ENCODE results near the gene FAM184B. TPM values are rescaled to one million over a fixed set of nuclear protein-coding genes. Genes with fewer than 3 reads are reported as not detected.
"Not testable (repeated sequence)": the region's sequence is repeated elsewhere in the genome, so short reads cannot be mapped to it uniquely, and the experiment has no call there.

The FAM184B gene
- total RNA-seq, 4 donors from 2014 or later = 0.24 to 0.39 (median 0.25) TPM; not detected in 1

GRCh38 chr4:17718471-17718870, 63.0 kb downstream of the FAM184B start:
- no peaks in the 10 kb centered on the region for H3K27me3 ChIP-seq
- TF ChIP-seq POLR2A (IDR thresholded peaks at IDR 0.05) (no peak), POLR2AphosphoS5 (IDR thresholded peaks at IDR 0.05) (no peak), CTCF (IDR thresholded peaks at IDR 0.05) (no peak), EP300 (IDR thresholded peaks at IDR 0.05) (no peak)
- no peak for DNase-seq (ENCODE audit: low spot score in 2 of 2)
- H3K27ac ChIP-seq = no peak overlapping the region
- H3K36me3 ChIP-seq = no peaks in the 10 kb centered on the region
- peaks cover 10% of the 10 kb centered on the region for H3K4me1 ChIP-seq
- no peak overlapping the region for H3K4me3 ChIP-seq
- WGBS = 71% methylated on average over 3 of the region's 3 CpGs
- H3K9me3 ChIP-seq = no peaks in the 10 kb centered on the region

- Histone ChIP-seq H3K9me3 (no peaks in the 10 kb centered on the region), H3K27ac (no peak overlapping the region), H3K27me3 (no peaks in the 10 kb centered on the region), H3K36me3 (no peaks in the 10 kb centered on the region), H3K4me3 (no peak overlapping the region), H3K4me1 (peaks cover 9% of the 10 kb centered on the region)
- WGBS = 60% methylated on average over 5 of the region's 5 CpGs
- TF ChIP-seq EP300 (IDR thresholded peaks at IDR 0.05) (no peak), CTCF (IDR thresholded peaks at IDR 0.05) (no peak), POLR2AphosphoS5 (IDR thresholded peaks at IDR 0.05) (no peak), POLR2A (IDR thresholded peaks at IDR 0.05) (no peak)
- DNase-seq (ENCODE audit: low spot score in 2 of 2) = no peak
Observed at GRCh38 chr4:17717301-17717700, 64.1 kb downstream of the FAM184B start.

GRCh38 chr4:17715511-17715910, 65.9 kb downstream of the FAM184B start:
- Histone ChIP-seq H3K27me3 (no peaks in the 10 kb centered on the region), H3K4me1 (no peaks in the 10 kb centered on the region), H3K27ac (no peak overlapping the region), H3K36me3 (no peaks in the 10 kb centered on the region), H3K4me3 (no peak overlapping the region), H3K9me3 (no peaks in the 10 kb centered on the region)
- no peak for DNase-seq (ENCODE audit: low spot score in 2 of 2)
- TF ChIP-seq POLR2AphosphoS5 (IDR thresholded peaks at IDR 0.05) = no peak
- no peak for TF ChIP-seq EP300 (IDR thresholded peaks at IDR 0.05)
- TF ChIP-seq CTCF (IDR thresholded peaks at IDR 0.05) = no peak
- TF ChIP-seq POLR2A (IDR thresholded peaks at IDR 0.05) = no peak
- WGBS = 62% methylated on average over 2 of the region's 2 CpGs

- no peak for DNase-seq (ENCODE audit: low spot score in 2 of 2)
- WGBS = 91% methylated on average over 5 of the region's 5 CpGs
Observed at GRCh38 chr4:17713779-17714178, 67.6 kb downstream of the FAM184B start.

GRCh38 chr4:17712166-17712565, 69.3 kb downstream of the FAM184B start:
- 71% methylated on average over 5 of the region's 5 CpGs for WGBS
- peaks cover 8% of the 10 kb centered on the region for H3K27me3 ChIP-seq
- no peak overlapping the region for H3K27ac ChIP-seq
- no peak for TF ChIP-seq POLR2AphosphoS5 (IDR thresholded peaks at IDR 0.05)
- no peak for TF ChIP-seq EP300 (IDR thresholded peaks at IDR 0.05)
- no peak for TF ChIP-seq POLR2A (IDR thresholded peaks at IDR 0.05)
- no peak for TF ChIP-seq CTCF (IDR thresholded peaks at IDR 0.05)
- H3K4me3 ChIP-seq = no peak overlapping the region
- no peaks in the 10 kb centered on the region for H3K9me3 ChIP-seq
- no peak for DNase-seq (ENCODE audit: low spot score in 2 of 2)
- no peaks in the 10 kb centered on the region for H3K4me1 ChIP-seq
- H3K36me3 ChIP-seq = no peaks in the 10 kb centered on the region

More at GRCh38 chr4:17713779-17714178, 67.6 kb downstream of the FAM184B start:
- Histone ChIP-seq H3K27ac (no peak overlapping the region), H3K9me3 (no peaks in the 10 kb centered on the region), H3K4me3 (no peak overlapping the region), H3K36me3 (no peaks in the 10 kb centered on the region), H3K4me1 (no peaks in the 10 kb centered on the region), H3K27me3 (peaks cover 8% of the 10 kb centered on the region)
- TF ChIP-seq POLR2A (IDR thresholded peaks at IDR 0.05) (no peak), CTCF (IDR thresholded peaks at IDR 0.05) (no peak), POLR2AphosphoS5 (IDR thresholded peaks at IDR 0.05) (no peak), EP300 (IDR thresholded peaks at IDR 0.05) (no peak)

- DNase-seq (ENCODE audit: low spot score in 2 of 2); H3K27me3 ChIP-seq; H3K4me3 ChIP-seq; H3K27ac ChIP-seq; H3K36me3 ChIP-seq; H3K9me3 ChIP-seq; H3K4me1 ChIP-seq: not testable (repeated sequence)
- 83% methylated on average over 8 of the region's 8 CpGs for WGBS
Observed at GRCh38 chr4:17711206-17711605, 70.2 kb downstream of the FAM184B start.
